Trophoblast cell (in vitro differentiated cells and primary cell): ENCODE data around the gene GPLD1.

ENCODE experiments used
- DNase-seq, 2 donors: peaks; one replicate each; pipeline ENCODE4 v3.0.0-alpha.2; 2016
- H2AFZ ChIP-seq: 2 replicates; pipeline ENCODE4 v1.6.1; 2013; ENCODE audit warnings: low read length, moderate library complexity, mild to moderate bottlenecking; ENCODE audit not compliant: insufficient read depth, poor library complexity
- H2AK5ac ChIP-seq: 2 replicates; pipeline ENCODE4 v1.6.1; 2013; ENCODE audit warnings: mild to moderate bottlenecking, low read length
- H2BK120ac ChIP-seq: 2 replicates; pipeline ENCODE4 v1.6.1; 2013; ENCODE audit warnings: low read length, mild to moderate bottlenecking, moderate library complexity; ENCODE audit not compliant: insufficient read depth, poor library complexity
- H2BK12ac ChIP-seq: 2 replicates; pipeline ENCODE4 v1.6.1; 2013; ENCODE audit warnings: mild to moderate bottlenecking, low read length, moderate library complexity
- H2BK5ac ChIP-seq: 2 replicates; pipeline ENCODE4 v1.6.1; 2013; ENCODE audit warnings: low read length, low read depth, moderate library complexity, mild to moderate bottlenecking; ENCODE audit not compliant: poor library complexity
- H3K14ac ChIP-seq: 2 replicates; pipeline ENCODE4 v1.6.1; 2013; ENCODE audit warnings: mild to moderate bottlenecking, low read length
- H3K18ac ChIP-seq: 2 replicates; pipeline ENCODE4 v1.6.1; 2013; ENCODE audit warnings: mild to moderate bottlenecking, low read length
- H3K23ac ChIP-seq: 2 replicates; pipeline ENCODE4 v1.6.1; 2013; ENCODE audit warnings: low read length
- H3K27ac ChIP-seq: 2 replicates; pipeline ENCODE4 v1.5.1; 2013; ENCODE audit warnings: low read depth, mild to moderate bottlenecking, inconsistent platforms, low read length, moderate library complexity
- H3K27me3 ChIP-seq: 2 replicates; pipeline ENCODE4 v1.6.1; 2013; ENCODE audit warnings: inconsistent platforms, mild to moderate bottlenecking, low read length, moderate library complexity; ENCODE audit not compliant: insufficient read depth
- H3K36me3 ChIP-seq, 2 experiments: 1 replicate in 1 of 2; 2 replicates in 1 of 2; pipeline ENCODE4 v1.6.1; 2013; ENCODE audit warnings: low read length in 2 of 2, mild to moderate bottlenecking in 2 of 2, moderate library complexity in 1 of 2; ENCODE audit not compliant: insufficient read depth in 2 of 2, control insufficient read depth in 1 of 2
- H3K4ac ChIP-seq: 2 replicates; pipeline ENCODE4 v1.6.1; 2013; ENCODE audit warnings: low read depth, mild to moderate bottlenecking, low read length, moderate library complexity
- H3K4me1 ChIP-seq, 2 experiments: 1 replicate in 1 of 2; 2 replicates in 1 of 2; pipeline ENCODE4 v1.6.1; 2013; ENCODE audit warnings: low read length in 2 of 2, mild to moderate bottlenecking in 2 of 2, moderate library complexity in 1 of 2; ENCODE audit not compliant: insufficient read depth in 2 of 2, control insufficient read depth in 1 of 2
- H3K4me2 ChIP-seq: 2 replicates; pipeline ENCODE4 v1.6.1; 2013; ENCODE audit warnings: inconsistent platforms, mild to moderate bottlenecking, low read length, moderate library complexity
- H3K4me3 ChIP-seq: 2 replicates; pipeline ENCODE4 v1.5.1; 2013; ENCODE audit warnings: mild to moderate bottlenecking, low read depth, low read length, inconsistent platforms
- H3K79me1 ChIP-seq: one replicate; pipeline ENCODE4 v1.6.1; 2013; ENCODE audit warnings: low read length
- H3K79me2 ChIP-seq: 2 replicates; pipeline ENCODE4 v1.6.1; 2013; ENCODE audit warnings: low read length, mild to moderate bottlenecking; ENCODE audit not compliant: control insufficient read depth, insufficient read depth, poor library complexity
- H3K9ac ChIP-seq: 2 replicates; pipeline ENCODE4 v1.6.1; 2013; ENCODE audit warnings: mild to moderate bottlenecking, low read length
- H3K9me3 ChIP-seq: 2 replicates; pipeline ENCODE4 v1.6.1; 2013; ENCODE audit warnings: low read depth, mild to moderate bottlenecking, control low read depth, inconsistent platforms, low read length; ENCODE audit not compliant: insufficient read depth
- H4K12ac ChIP-seq: 2 replicates; pipeline ENCODE4 v1.6.1; 2013; ENCODE audit warnings: low read depth, mild to moderate bottlenecking, low read length, moderate library complexity
- H4K8ac ChIP-seq: 2 replicates; pipeline ENCODE4 v1.6.1; 2013; ENCODE audit warnings: low read depth, mild to moderate bottlenecking, low read length, moderate library complexity
- H4K91ac ChIP-seq: one replicate; pipeline ENCODE4 v1.6.1; 2013; ENCODE audit warnings: low read depth, mild to moderate bottlenecking, low read length, moderate library complexity
- WGBS: extraction: QIAGEN DNeasy Blood & Tissue Kit; methylation state at CpG from one replicate; pipeline ENCODE4 v1.1.7; 2013; ENCODE audit warnings: missing lambda C conversion rate; ENCODE audit not compliant: insufficient read length, insufficient coverage; ENCODE audit errors: extremely low coverage; 5-methylcytosine and 5-hydroxymethylcytosine counted together

Gene GPLD1

GRCh38 chr6:24490948-24491347, 1.6 kb upstream of the GPLD1 start:
- Histone ChIP-seq H3K36me3 (no peaks in the 10 kb centered on the region), H2BK5ac (no peak overlapping the region), H3K18ac (no peak overlapping the region), H3K9me3 (no peaks in the 10 kb centered on the region), H2AK5ac (no peak overlapping the region), H2BK120ac (no peak overlapping the region), H3K14ac (no peak overlapping the region), H3K27me3 (peaks cover 4% of the 10 kb centered on the region), H3K23ac (no peak overlapping the region), H4K12ac (no peak overlapping the region), H2AFZ (no peak overlapping the region), H3K4me1 (peaks cover 4% of the 10 kb centered on the region in 2 experiments), H3K79me2 (peaks cover 2% of the 10 kb centered on the region), H3K27ac (no peak overlapping the region), H2BK12ac (no peak overlapping the region), H3K79me1 (peaks cover 8% of the 10 kb centered on the region), H3K4me2 (no peak overlapping the region), H4K91ac (no peak overlapping the region), H3K4ac (no peak overlapping the region), H3K4me3 (no peak overlapping the region), H3K9ac (no peak overlapping the region), H4K8ac (no peak overlapping the region)
- no peak for DNase-seq
- WGBS, result no CpG with 5 or more reads among the region's 4 CpGs

GRCh38 chr6:24489881-24490280, 503 bp upstream of the GPLD1 start:
- Histone ChIP-seq H3K4ac (no peak overlapping the region), H3K14ac (no peak overlapping the region), H3K9me3 (no peaks in the 10 kb centered on the region), H2AFZ (no peak overlapping the region), H4K8ac (no peak overlapping the region), H3K4me2 (no peak overlapping the region), H2BK120ac (no peak overlapping the region), H4K12ac (no peak overlapping the region), H2BK5ac (no peak overlapping the region), H2BK12ac (no peak overlapping the region), H3K18ac (no peak overlapping the region), H3K27ac (no peak overlapping the region), H3K9ac (no peak overlapping the region), H3K79me2 (no peaks in the 10 kb centered on the region), H4K91ac (no peak overlapping the region), H3K27me3 (peaks cover 4% of the 10 kb centered on the region), H3K4me1 (peaks cover 0 to 2% of the 10 kb centered on the region in 2 experiments), H3K23ac (no peak overlapping the region), H2AK5ac (no peak overlapping the region), H3K36me3 (no peaks in the 10 kb centered on the region), H3K79me1 (peaks cover 2% of the 10 kb centered on the region), H3K4me3 (no peak overlapping the region)
- no CpG with 5 or more reads among the region's 2 CpGs for WGBS
- no peak for DNase-seq

- Histone ChIP-seq H3K27ac (no peak overlapping the region), H3K9ac (no peak overlapping the region), H3K14ac (no peak overlapping the region), H3K4me2 (no peak overlapping the region), H2BK5ac (no peak overlapping the region), H3K4me3 (no peak overlapping the region), H2BK120ac (no peak overlapping the region), H4K12ac (no peak overlapping the region), H3K4me1 (no peaks in the 10 kb centered on the region), H3K79me2 (no peaks in the 10 kb centered on the region), H3K79me1 (no peaks in the 10 kb centered on the region), H2AFZ (no peak overlapping the region), H3K18ac (no peak overlapping the region), H3K27me3 (no peaks in the 10 kb centered on the region), H3K4ac (no peak overlapping the region), H2BK12ac (no peak overlapping the region), H3K36me3 (no peaks in the 10 kb centered on the region), H2AK5ac (no peak overlapping the region), H3K9me3 (no peaks in the 10 kb centered on the region), H4K8ac (no peak overlapping the region), H4K91ac (no peak overlapping the region), H3K23ac (no peak overlapping the region)
- no CpG with 5 or more reads among the region's 4 CpGs for WGBS
- DNase-seq, result no peak
Measured at GRCh38 chr6:24486065-24486464, 3.3 kb downstream of the GPLD1 start.

GRCh38 chr6:24484657-24485323, 4.6 kb downstream of the GPLD1 start:
- Histone ChIP-seq H4K91ac (no peak overlapping the region), H4K8ac (no peak overlapping the region), H3K4me2 (no peak overlapping the region), H2BK5ac (no peak overlapping the region), H3K79me2 (no peaks in the 10 kb centered on the region), H2AK5ac (no peak overlapping the region), H2AFZ (no peak overlapping the region), H3K27me3 (no peaks in the 10 kb centered on the region), H2BK12ac (no peak overlapping the region), H4K12ac (no peak overlapping the region), H3K27ac (no peak overlapping the region), H3K23ac (no peak overlapping the region), H3K79me1 (no peaks in the 10 kb centered on the region), H2BK120ac (no peak overlapping the region), H3K4me3 (no peak overlapping the region), H3K9ac (no peak overlapping the region), H3K36me3 (no peaks in the 10 kb centered on the region), H3K14ac (no peak overlapping the region), H3K18ac (no peak overlapping the region), H3K4ac (no peak overlapping the region), H3K4me1 (no peaks in the 10 kb centered on the region), H3K9me3 (no peaks in the 10 kb centered on the region)
- peak in 1 of 2 donors; percentile 61 for DNase-seq
- WGBS, result no CpG with 5 or more reads among the region's 7 CpGs
